Astrocyte (in vitro differentiated cells and primary cell): ENCODE results near the gene TENM3. TPM values are rescaled to one million over a fixed set of nuclear protein-coding genes. Genes with fewer than 3 reads are reported as not detected.

Source experiments
- DNase-seq: peaks from one replicate; pipeline ENCODE4 v3.0.0-alpha.2; 2010; ENCODE audit warnings: low read depth
- FAIRE-seq: peaks from 2 replicates; lab custom pipeline; 2011; peaks lifted over from hg19 to GRCh38; lab: Jason Lieb, UNC
- H2AFZ ChIP-seq: 2 replicates; pipeline ENCODE4 v1.6.0; 2012; ENCODE audit warnings: low read depth, low read length, inconsistent platforms
- H3K27ac ChIP-seq: 2 replicates; pipeline ENCODE4 v1.5.1; 2011; ENCODE audit warnings: low read depth, low read length, inconsistent platforms
- H3K27me3 ChIP-seq: 2 replicates; pipeline ENCODE4 v1.6.0; 2011; ENCODE audit warnings: low read length, inconsistent platforms; ENCODE audit not compliant: insufficient read depth
- H3K36me3 ChIP-seq: 2 replicates; pipeline ENCODE4 v1.5.1; 2011; ENCODE audit warnings: low read length, inconsistent platforms; ENCODE audit not compliant: insufficient read depth
- H3K4me1 ChIP-seq: 2 replicates; pipeline ENCODE4 v1.5.1; 2011; ENCODE audit warnings: low read length, inconsistent platforms; ENCODE audit not compliant: insufficient read depth
- H3K4me2 ChIP-seq: 2 replicates; pipeline ENCODE4 v1.6.0; 2012; ENCODE audit warnings: low read length, inconsistent platforms
- H3K4me3 ChIP-seq: 2 replicates; pipeline ENCODE4 v1.5.1; 2011; ENCODE audit warnings: low read depth, mild to moderate bottlenecking, low read length, inconsistent platforms; ENCODE audit not compliant: insufficient read depth
- H3K79me2 ChIP-seq: 2 replicates; pipeline ENCODE4 v1.6.0; 2012; ENCODE audit warnings: mild to moderate bottlenecking, low read length, inconsistent platforms; ENCODE audit not compliant: insufficient read depth
- H3K9ac ChIP-seq: 2 replicates; pipeline ENCODE4 v1.6.0; 2012; ENCODE audit warnings: mild to moderate bottlenecking, low read length, inconsistent platforms
- H3K9me3 ChIP-seq: 2 replicates; pipeline ENCODE4 v1.5.1; 2012; ENCODE audit warnings: low read depth, mild to moderate bottlenecking, low read length, inconsistent platforms; ENCODE audit not compliant: insufficient read depth
- H4K20me1 ChIP-seq: 2 replicates; pipeline ENCODE4 v1.6.0; 2012; ENCODE audit warnings: low read length, inconsistent platforms; ENCODE audit not compliant: insufficient read depth
- H3K27ac Mint-ChIP-seq: one replicate; pipeline ENCODE4 v1.8.0; 2021; ENCODE audit warnings: mild to moderate bottlenecking, mixed read lengths; ENCODE audit not compliant: unreplicated experiment
- H3K27me3 Mint-ChIP-seq: one replicate; pipeline ENCODE4 v1.8.0; 2021; ENCODE audit warnings: low read depth, mixed read lengths; ENCODE audit not compliant: unreplicated experiment
- H3K36me3 Mint-ChIP-seq: one replicate; pipeline ENCODE4 v1.8.0; 2021; ENCODE audit warnings: low read depth, mixed read lengths; ENCODE audit not compliant: unreplicated experiment
- H3K4me1 Mint-ChIP-seq: one replicate; pipeline ENCODE4 v1.8.0; 2021; ENCODE audit warnings: low read depth, mixed read lengths; ENCODE audit not compliant: unreplicated experiment
- H3K4me3 Mint-ChIP-seq: one replicate; pipeline ENCODE4 v1.8.0; 2021; ENCODE audit warnings: mild to moderate bottlenecking, moderate library complexity, mixed read lengths; ENCODE audit not compliant: unreplicated experiment
- H3K9me3 Mint-ChIP-seq: one replicate; pipeline ENCODE4 v1.8.0; 2021; ENCODE audit warnings: mild to moderate bottlenecking, mixed read lengths; ENCODE audit not compliant: unreplicated experiment
- CTCF ChIP-seq: IDR thresholded peaks from 2 replicates; pipeline ENCODE4 v1.5.1; 2011; ENCODE audit warnings: low read depth, mild to moderate bottlenecking, inconsistent platforms, low read length, moderate library complexity; ENCODE audit not compliant: insufficient read depth
- EZH2 ChIP-seq: IDR thresholded peaks from 2 replicates; pipeline ENCODE4 v1.6.1; 2012; ENCODE audit warnings: mild to moderate bottlenecking, low read length, inconsistent platforms; ENCODE audit not compliant: insufficient read depth
- total RNA-seq: library from RNA; stranded (reverse); gene quantifications from 2 replicates; pipeline ENCODE4 v1.2.1, GENCODE V29; 2021

TENM3 gene
- total RNA-seq, 1 donor from 2014 or later, result 127 TPM

GRCh38 chr4:182291597-182292270, 48.5 kb downstream of the TENM3 start:
- Histone ChIP-seq H3K4me2 (no peak overlapping the region), H2AFZ (no peak overlapping the region), H3K27ac (no peak overlapping the region), H3K4me1 (no peaks in the 10 kb centered on the region), H3K9me3 (no peaks in the 10 kb centered on the region), H3K9ac (no peak overlapping the region), H3K27me3 (no peaks in the 10 kb centered on the region), H3K36me3 (no peaks in the 10 kb centered on the region), H3K4me3 (no peak overlapping the region), H3K79me2 (peaks cover 19% of the 10 kb centered on the region), H4K20me1 (no peaks in the 10 kb centered on the region)
- H3K36me3 Mint-ChIP-seq, result peaks cover 15% of the 10 kb centered on the region
- FAIRE-seq (no peak), DNase-seq (no peak)
- no peak overlapping the region for H3K27ac Mint-ChIP-seq
- H3K27me3 Mint-ChIP-seq, result no peaks in the 10 kb centered on the region
- H3K9me3 Mint-ChIP-seq, result peaks cover under 1% of the 10 kb centered on the region
- H3K4me3 Mint-ChIP-seq, result no peak overlapping the region
- H3K4me1 Mint-ChIP-seq, result peaks cover 15% of the 10 kb centered on the region
- TF ChIP-seq CTCF, result no peak
- TF ChIP-seq EZH2, result no peak

GRCh38 chr4:182292612-182293011, 49.4 kb downstream of the TENM3 start:
- Histone ChIP-seq H3K9ac (no peak overlapping the region), H4K20me1 (no peaks in the 10 kb centered on the region), H3K4me3 (no peak overlapping the region), H3K36me3 (no peaks in the 10 kb centered on the region), H3K4me1 (peaks cover 3% of the 10 kb centered on the region), H3K4me2 (no peak overlapping the region), H3K79me2 (peaks cover 19% of the 10 kb centered on the region), H3K27ac (no peak overlapping the region), H3K9me3 (no peaks in the 10 kb centered on the region), H3K27me3 (no peaks in the 10 kb centered on the region), H2AFZ (no peak overlapping the region)
- no peak for FAIRE-seq
- Mint-ChIP-seq H3K27me3 (no peaks in the 10 kb centered on the region), H3K4me3 (no peak overlapping the region), H3K9me3 (no peaks in the 10 kb centered on the region), H3K36me3 (peaks cover 15% of the 10 kb centered on the region), H3K27ac (no peak overlapping the region), H3K4me1 (peaks cover 22% of the 10 kb centered on the region)
- no peak for DNase-seq
- no peak for TF ChIP-seq EZH2
- TF ChIP-seq CTCF, result no peak

- DNase-seq, result no peak
- no peak overlapping the region for H3K4me2 ChIP-seq
- peak overlapping the region; percentile 47 for H3K27ac Mint-ChIP-seq
Observed at GRCh38 chr4:182293691-182294255, 50.6 kb downstream of the TENM3 start.

More at GRCh38 chr4:182293691-182294255, 50.6 kb downstream of the TENM3 start:
- H3K27me3 Mint-ChIP-seq, result no peaks in the 10 kb centered on the region
- H3K4me1 Mint-ChIP-seq, result peaks cover 30% of the 10 kb centered on the region
- peaks cover 11% of the 10 kb centered on the region for H3K36me3 Mint-ChIP-seq
- Histone ChIP-seq H3K36me3 (no peaks in the 10 kb centered on the region), H4K20me1 (no peaks in the 10 kb centered on the region), H3K27ac (no peak overlapping the region), H3K27me3 (no peaks in the 10 kb centered on the region), H3K9ac (no peak overlapping the region), H2AFZ (no peak overlapping the region), H3K4me3 (no peak overlapping the region), H3K4me1 (peaks cover 6% of the 10 kb centered on the region), H3K9me3 (no peaks in the 10 kb centered on the region), H3K79me2 (peaks cover 12% of the 10 kb centered on the region)
- no peak overlapping the region for H3K4me3 Mint-ChIP-seq
- no peak for TF ChIP-seq CTCF
- TF ChIP-seq EZH2, result no peak
- H3K9me3 Mint-ChIP-seq, result no peaks in the 10 kb centered on the region
- no peak for FAIRE-seq
